Activated naive CD8-positive, alpha-beta T cell treated with anti-CD3 and anti-CD28 coated beads, Interleukin-2, amount 10 ng/mL, durations not matched to agents 7 days and 5 days (primary cell): ENCODE data around the gene NSG2. TPM values are rescaled to one million over a fixed set of nuclear protein-coding genes. Genes with fewer than 3 reads are reported as not detected.

Experiments
- ATAC-seq: fragments of 150-1000 bp; cut with Tn5 transposase; one replicate; pipeline ENCODE4 v1.10.0; 2021; ENCODE audit warnings: low read depth, moderate library complexity
- POLR2A ChIA-PET: fragments of 350-600 bp; sonication (Branson Sonifier 250); formaldehyde crosslinking; loops from one replicate; lab custom pipeline; 2021; ENCODE audit warnings: antibody characterized with exemption; lab: Charles Lee
- DNase-seq: peaks from one replicate; pipeline ENCODE4 v3.0.0; 2021
- H3K27ac Mint-ChIP-seq: one replicate; pipeline ENCODE4 v1.8.0; 2022; ENCODE audit warnings: mild to moderate bottlenecking, mixed read lengths
- H3K27me3 Mint-ChIP-seq: one replicate; pipeline ENCODE4 v1.8.0; 2022; ENCODE audit warnings: mild to moderate bottlenecking, moderate library complexity, mixed read lengths
- H3K36me3 Mint-ChIP-seq: one replicate; pipeline ENCODE4 v1.8.0; 2021; ENCODE audit warnings: mild to moderate bottlenecking, mixed read lengths
- H3K4me1 Mint-ChIP-seq: one replicate; pipeline ENCODE4 v1.8.0; 2021; ENCODE audit warnings: mixed read lengths
- H3K4me3 Mint-ChIP-seq: one replicate; pipeline ENCODE4 v1.8.0; 2022; ENCODE audit warnings: mild to moderate bottlenecking, moderate library complexity, mixed read lengths
- H3K9me3 Mint-ChIP-seq: one replicate; pipeline ENCODE4 v1.8.0; 2021; ENCODE audit warnings: mixed read lengths
- total RNA-seq, 2 experiments: library from RNA; stranded (reverse); gene quantifications; one replicate each; pipeline ENCODE4 v1.2.3, GENCODE V29; 2021

The NSG2 gene
- total RNA-seq, 2 experiments from 2014 or later = not detected

DNA sequence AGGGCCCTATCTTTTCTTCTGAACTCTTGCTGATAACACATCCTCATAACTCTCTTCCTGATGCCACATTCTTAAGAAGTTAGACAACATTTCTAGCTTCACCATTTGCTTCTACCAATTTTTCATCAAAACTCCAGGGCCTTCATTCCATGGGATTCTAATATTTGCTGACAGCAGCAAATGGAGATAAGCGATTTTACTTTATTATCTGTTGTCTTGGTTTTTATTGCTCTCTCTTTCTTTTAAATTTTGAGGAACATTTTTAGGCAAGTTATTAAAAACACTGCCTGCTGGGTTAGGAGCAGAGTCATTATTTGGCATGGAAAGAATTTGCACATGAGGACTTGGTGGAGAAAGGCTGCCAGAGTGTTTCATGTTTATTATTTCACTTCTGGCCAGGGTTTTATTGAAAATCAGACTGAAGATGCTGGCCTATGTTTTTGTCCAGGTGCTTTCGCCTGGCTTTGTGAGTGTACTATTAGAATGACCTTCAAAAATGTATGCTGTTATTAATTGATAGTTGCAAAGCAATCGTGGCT is 27.7 kb downstream of the NSG2 start:
- POLR2A ChIA-PET = no interaction called here
- Mint-ChIP-seq H3K36me3 (no peaks in the 10 kb centered on the region), H3K27ac (no peak overlapping the region), H3K27me3 (peaks cover 5% of the 10 kb centered on the region), H3K9me3 (no peaks in the 10 kb centered on the region), H3K4me1 (no peaks in the 10 kb centered on the region), H3K4me3 (no peak overlapping the region)
- ATAC-seq (no peak), DNase-seq (no peak)

DNA sequence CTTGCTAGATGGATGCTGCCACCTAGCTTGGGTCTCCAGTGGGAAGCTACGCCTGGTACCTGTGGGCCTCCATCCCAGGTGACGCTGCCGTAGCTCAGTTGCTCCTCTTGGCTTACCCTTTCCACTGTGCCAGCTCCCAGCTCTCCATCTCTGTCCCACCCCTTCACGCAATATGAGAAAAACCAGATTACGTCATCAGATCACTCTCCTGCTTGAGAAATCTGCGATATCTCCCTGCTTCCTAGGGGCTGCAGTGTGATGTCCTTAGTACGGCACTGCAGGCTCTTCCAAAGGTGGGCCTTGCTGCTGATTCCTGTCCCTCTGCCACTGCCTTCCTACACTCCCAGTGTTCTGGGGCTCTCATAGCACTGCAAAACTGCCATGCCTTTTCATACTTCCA is 28.9 kb downstream of the NSG2 start:
- H3K27ac Mint-ChIP-seq = no peak overlapping the region
- H3K36me3 Mint-ChIP-seq = no peaks in the 10 kb centered on the region
- peaks cover 6% of the 10 kb centered on the region for H3K27me3 Mint-ChIP-seq
- no peak for ATAC-seq
- no peaks in the 10 kb centered on the region for H3K4me1 Mint-ChIP-seq
- POLR2A ChIA-PET = no interaction called here
- DNase-seq = no peak
- H3K4me3 Mint-ChIP-seq = no peak overlapping the region
- H3K9me3 Mint-ChIP-seq = no peaks in the 10 kb centered on the region

DNA sequence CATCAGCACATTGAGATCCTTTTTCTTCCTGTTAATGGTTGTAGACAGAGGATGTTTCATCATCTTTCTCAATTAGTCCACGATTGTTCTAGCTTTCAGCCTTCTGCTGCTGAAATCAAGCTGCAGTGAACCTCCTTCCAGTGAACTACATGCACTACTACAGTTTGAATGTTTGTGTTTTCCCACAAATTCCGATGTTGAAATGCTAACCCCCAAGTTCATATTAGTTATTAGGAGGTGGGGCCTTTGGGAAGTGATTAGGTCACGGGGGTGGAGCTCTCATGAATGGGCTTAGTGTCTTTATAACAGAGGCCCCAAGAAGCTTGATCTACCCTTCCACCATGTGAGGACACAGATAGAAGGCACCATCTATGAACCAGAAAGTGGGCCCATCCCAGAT is 32.9 kb downstream of the NSG2 start:
- Mint-ChIP-seq H3K9me3 (no peaks in the 10 kb centered on the region), H3K27me3 (peaks cover 8% of the 10 kb centered on the region), H3K4me3 (no peak overlapping the region), H3K36me3 (no peaks in the 10 kb centered on the region), H3K4me1 (no peaks in the 10 kb centered on the region), H3K27ac (no peak overlapping the region)
- DNase-seq (no peak), ATAC-seq (no peak)
- POLR2A ChIA-PET = no interaction called here

DNA sequence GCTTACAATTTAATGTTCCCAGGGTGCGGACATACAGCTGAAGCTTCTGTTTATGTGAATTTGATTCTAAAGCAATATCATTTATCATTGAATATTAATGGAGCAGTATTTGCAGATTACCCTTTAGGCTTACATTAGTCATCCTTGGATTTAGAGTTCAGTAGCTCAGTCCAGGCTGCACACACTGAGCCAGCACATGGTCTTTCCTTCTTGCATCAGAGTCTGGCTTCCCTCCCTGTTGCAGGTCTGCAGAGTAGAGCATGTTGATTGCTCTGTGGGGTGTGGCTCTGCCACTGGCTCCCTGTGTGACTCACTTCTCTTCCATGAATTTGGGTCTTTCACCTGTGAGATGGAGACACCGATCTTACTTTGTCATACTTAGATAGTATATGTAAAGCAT is 36.8 kb downstream of the NSG2 start:
- H3K9me3 Mint-ChIP-seq = no peaks in the 10 kb centered on the region
- DNase-seq = no peak
- no peak for ATAC-seq
- H3K36me3 Mint-ChIP-seq = no peaks in the 10 kb centered on the region
- H3K27me3 Mint-ChIP-seq = peaks cover 8% of the 10 kb centered on the region
- H3K27ac Mint-ChIP-seq = no peak overlapping the region
- H3K4me1 Mint-ChIP-seq = no peaks in the 10 kb centered on the region
- no peak overlapping the region for H3K4me3 Mint-ChIP-seq
- POLR2A ChIA-PET = no interaction called here

DNA sequence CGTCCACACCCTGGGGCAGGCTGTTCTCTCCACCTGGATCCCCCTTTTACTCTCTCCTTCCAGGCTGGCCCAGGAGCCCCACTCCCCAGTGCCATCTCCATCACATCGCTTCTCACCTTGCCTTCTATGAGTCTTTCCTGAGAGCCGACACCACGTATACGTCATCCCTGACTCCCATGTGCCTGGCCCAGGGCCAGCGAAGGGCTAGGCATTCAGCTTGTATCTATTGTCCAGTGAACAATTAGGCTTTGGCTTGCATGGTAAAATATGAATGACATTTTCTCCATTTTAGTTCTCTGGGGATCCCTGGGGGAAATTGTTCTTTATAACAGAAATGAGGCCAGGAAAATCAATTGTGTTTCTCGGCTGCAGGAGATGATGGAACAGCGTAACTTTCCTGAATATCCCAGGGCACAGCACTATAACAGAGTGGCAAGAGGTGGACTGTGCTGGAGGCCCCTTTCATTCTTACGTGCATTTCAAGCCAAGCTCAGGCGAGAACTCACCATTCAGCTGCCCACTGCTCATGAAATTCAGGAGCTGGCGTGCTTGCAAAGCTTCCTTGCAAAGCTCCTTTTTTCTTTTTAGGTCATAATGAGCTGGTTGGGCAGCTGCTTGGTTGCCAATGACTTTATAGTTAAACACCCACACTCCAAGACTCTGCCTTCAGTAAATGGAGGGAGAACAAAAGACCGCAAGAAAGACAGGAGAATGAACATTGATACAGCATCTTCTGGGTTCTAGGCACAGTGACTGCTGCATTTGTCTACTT is 37.7 kb downstream of the NSG2 start:
- Mint-ChIP-seq H3K27ac (no peak overlapping the region), H3K9me3 (no peaks in the 10 kb centered on the region), H3K36me3 (no peaks in the 10 kb centered on the region), H3K4me3 (no peak overlapping the region), H3K4me1 (no peaks in the 10 kb centered on the region), H3K27me3 (peaks cover 8% of the 10 kb centered on the region)
- DNase-seq (no peak), ATAC-seq (no peak)
- POLR2A ChIA-PET = no interaction called here

DNA sequence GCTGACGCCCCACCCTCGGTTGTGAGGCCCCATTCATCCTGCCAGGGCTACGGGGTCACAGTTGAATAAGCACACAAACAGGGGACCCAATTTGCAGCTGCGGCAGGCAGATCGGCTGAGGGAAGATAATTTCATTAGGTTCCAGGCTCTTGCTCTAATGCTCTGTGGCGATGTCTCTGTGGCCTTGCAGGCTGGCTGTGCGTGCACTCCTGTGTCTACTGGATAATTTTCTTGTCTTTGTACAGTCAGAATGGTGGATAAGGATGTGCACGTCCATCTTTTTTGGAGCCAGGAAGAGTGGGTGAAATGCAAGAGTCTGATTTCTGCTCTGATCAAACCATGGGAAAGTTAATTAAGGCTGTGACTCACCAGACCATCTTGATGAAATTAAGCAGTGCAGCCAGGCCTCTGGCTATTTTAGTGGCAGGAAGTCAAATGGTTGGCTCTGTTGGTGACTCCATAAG is 39.2 kb downstream of the NSG2 start:
- Mint-ChIP-seq H3K27ac (no peak overlapping the region), H3K9me3 (no peaks in the 10 kb centered on the region), H3K4me1 (no peaks in the 10 kb centered on the region), H3K27me3 (peaks cover 2% of the 10 kb centered on the region), H3K4me3 (no peak overlapping the region), H3K36me3 (no peaks in the 10 kb centered on the region)
- POLR2A ChIA-PET = no interaction called here
- ATAC-seq (no peak), DNase-seq (no peak)

DNA sequence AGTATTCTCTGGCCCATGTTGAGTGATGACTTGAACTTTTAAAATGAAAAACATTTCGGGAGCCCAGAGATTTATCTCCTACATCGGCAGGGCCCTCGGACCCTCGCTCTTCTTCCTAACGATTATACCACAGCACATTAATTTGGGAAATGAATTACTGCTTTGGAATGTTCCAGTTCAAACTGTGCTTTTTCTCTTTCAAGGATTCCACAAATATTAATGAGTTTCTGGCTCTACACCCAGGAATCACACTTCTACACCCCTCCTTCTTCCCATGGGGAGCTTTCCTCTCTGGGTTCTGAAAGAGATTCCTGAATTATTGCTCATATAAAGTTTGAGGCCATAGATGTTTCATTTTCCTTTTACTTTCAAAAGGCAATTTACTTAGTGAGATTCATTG is 41.2 kb downstream of the NSG2 start:
- POLR2A ChIA-PET = no interaction called here
- Mint-ChIP-seq H3K4me3 (no peak overlapping the region), H3K9me3 (no peaks in the 10 kb centered on the region), H3K4me1 (no peaks in the 10 kb centered on the region), H3K27ac (no peak overlapping the region), H3K27me3 (peaks cover 2% of the 10 kb centered on the region), H3K36me3 (no peaks in the 10 kb centered on the region)
- DNase-seq = no peak
- no peak for ATAC-seq

DNA sequence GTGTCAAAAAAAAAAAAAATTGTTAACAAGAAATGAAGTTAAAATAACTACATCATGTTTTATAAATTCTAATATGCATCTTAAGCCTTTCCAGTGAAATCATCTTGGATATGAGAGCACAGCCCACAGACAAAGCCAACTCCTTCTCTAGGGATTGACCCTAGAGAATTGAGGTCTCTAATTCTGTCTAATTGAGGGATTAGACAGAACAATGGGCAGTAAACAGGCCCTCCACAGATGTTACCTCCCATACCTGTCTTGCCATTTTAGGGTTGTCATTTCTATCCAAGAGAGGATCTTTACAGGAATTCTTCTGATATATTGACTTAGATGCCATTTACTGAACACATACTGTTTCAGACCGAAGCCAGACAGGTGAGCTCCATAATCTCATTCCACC is 42.3 kb downstream of the NSG2 start:
- DNase-seq (no peak), ATAC-seq (no peak)
- H3K4me3 Mint-ChIP-seq = no peak overlapping the region
- H3K9me3 Mint-ChIP-seq = no peaks in the 10 kb centered on the region
- POLR2A ChIA-PET = no interaction called here
- peaks cover 2% of the 10 kb centered on the region for H3K27me3 Mint-ChIP-seq
- no peaks in the 10 kb centered on the region for H3K4me1 Mint-ChIP-seq
- H3K27ac Mint-ChIP-seq = no peak overlapping the region
- H3K36me3 Mint-ChIP-seq = no peaks in the 10 kb centered on the region

DNA sequence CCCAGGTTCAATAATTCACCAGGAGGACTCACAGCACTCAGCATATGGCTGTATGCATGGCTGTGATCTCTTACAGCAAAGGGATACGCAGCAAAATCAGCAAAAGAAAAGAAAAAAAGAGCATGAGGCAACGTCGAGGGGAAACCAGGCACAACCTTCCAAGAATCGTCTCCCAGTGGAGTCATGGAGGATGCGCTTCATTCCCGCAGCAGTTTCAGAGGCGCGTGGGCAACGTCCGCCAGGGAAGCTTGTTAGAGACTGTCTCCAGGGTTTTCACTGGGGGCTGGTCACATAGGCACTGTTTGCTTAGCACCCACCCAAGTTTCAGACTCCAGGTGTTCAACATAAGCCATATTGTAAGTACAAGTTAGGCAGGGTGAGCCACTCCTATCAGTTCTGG is 44.6 kb downstream of the NSG2 start:
- Mint-ChIP-seq H3K27me3 (peaks cover 2% of the 10 kb centered on the region), H3K9me3 (no peaks in the 10 kb centered on the region), H3K36me3 (no peaks in the 10 kb centered on the region), H3K4me3 (no peak overlapping the region), H3K4me1 (no peaks in the 10 kb centered on the region), H3K27ac (no peak overlapping the region)
- no peak for ATAC-seq
- POLR2A ChIA-PET = no interaction called here
- DNase-seq = no peak

DNA sequence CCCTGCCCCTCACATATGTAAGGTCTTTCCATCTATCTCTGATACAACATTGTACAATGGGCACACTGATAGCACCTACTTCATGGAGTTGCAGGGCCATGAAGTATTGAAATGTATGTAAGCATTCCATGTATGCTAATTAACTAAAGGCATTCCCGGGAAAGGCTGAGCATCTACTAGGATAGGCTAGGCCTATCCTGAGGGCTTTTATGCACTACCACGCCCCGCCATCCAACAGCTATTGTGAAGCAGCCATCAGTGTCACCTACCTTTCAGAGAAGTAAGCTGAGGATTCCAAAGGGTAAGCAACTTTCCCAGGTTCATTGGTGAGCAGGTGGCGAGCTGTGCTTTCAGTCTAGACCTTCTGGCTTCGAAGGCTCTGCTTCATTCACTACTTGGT is 47.6 kb downstream of the NSG2 start:
- H3K27me3 Mint-ChIP-seq = peaks cover 2% of the 10 kb centered on the region
- no peak overlapping the region for H3K27ac Mint-ChIP-seq
- DNase-seq (no peak), ATAC-seq (no peak)
- H3K36me3 Mint-ChIP-seq = no peaks in the 10 kb centered on the region
- no peaks in the 10 kb centered on the region for H3K9me3 Mint-ChIP-seq
- no peak overlapping the region for H3K4me3 Mint-ChIP-seq
- POLR2A ChIA-PET = no interaction called here
- no peaks in the 10 kb centered on the region for H3K4me1 Mint-ChIP-seq

DNA sequence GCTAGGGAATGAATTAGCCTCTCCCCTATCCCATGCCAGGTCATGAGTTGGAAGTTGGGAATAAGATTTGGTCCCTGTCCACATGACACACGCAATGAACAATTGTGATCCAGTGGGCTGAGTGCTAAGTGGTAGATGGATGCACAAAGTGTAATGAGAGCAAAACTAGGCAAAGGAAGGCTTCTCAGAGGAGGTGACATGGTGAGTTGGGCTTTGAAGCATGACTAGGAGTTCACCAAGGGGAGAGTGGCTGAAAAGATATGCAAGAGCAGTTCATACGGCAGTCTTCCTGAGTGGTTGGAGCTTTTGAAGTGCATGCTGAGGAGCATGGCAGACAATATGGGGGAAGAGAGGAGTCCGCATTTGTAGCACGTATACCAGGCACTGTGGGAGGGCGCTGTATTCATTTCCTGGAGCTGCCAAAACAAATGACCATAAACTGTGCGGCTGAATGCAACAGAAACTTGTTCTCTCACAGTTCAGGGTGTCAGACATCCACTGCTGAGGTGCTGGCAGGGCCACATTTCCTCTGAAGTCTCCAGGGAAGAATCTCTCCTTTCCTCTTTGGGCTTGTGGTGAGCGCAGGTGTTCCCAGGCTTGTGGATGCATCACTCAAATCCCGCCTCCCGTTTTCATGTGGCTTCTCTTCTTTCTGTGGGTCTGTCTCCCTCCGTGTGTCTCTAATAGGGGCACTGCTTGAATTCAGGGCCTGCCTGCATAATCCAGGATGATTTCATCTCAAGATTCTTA is 49.5 kb downstream of the NSG2 start:
- POLR2A ChIA-PET = no interaction called here
- DNase-seq = no peak

DNA sequence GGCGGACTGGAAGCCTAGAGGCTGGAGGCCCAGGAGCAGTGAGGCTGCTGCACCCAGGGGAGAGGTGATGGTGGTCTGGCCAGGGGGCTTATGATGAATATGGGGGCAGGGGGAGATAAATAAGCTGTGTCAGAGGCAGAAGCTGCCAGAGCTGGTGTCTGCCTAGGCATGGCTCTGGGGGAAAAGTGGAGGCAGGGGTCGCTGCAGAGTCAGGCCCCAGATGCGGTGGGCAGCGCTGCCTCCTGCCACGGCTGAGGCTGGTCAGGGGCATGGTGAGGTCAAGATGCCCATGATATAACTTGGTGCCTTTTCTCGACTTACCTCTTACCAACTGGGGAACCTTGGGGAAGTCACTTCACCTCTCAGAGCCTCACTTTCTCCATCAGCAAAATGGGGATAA is 51.1 kb downstream of the NSG2 start:
- H3K9me3 Mint-ChIP-seq = no peaks in the 10 kb centered on the region
- H3K4me3 Mint-ChIP-seq = no peak overlapping the region
- H3K4me1 Mint-ChIP-seq = no peaks in the 10 kb centered on the region
- no peaks in the 10 kb centered on the region for H3K36me3 Mint-ChIP-seq
- DNase-seq (no peak), ATAC-seq (no peak)
- POLR2A ChIA-PET = no interaction called here
- no peaks in the 10 kb centered on the region for H3K27me3 Mint-ChIP-seq
- H3K27ac Mint-ChIP-seq = no peak overlapping the region

More for the DNA sequence above, 49.5 kb downstream of the NSG2 start:
- Mint-ChIP-seq H3K4me1 (no peaks in the 10 kb centered on the region), H3K9me3 (no peaks in the 10 kb centered on the region), H3K36me3 (no peaks in the 10 kb centered on the region), H3K27me3 (no peaks in the 10 kb centered on the region), H3K4me3 (no peak overlapping the region), H3K27ac (no peak overlapping the region)
- ATAC-seq = no peak

DNA sequence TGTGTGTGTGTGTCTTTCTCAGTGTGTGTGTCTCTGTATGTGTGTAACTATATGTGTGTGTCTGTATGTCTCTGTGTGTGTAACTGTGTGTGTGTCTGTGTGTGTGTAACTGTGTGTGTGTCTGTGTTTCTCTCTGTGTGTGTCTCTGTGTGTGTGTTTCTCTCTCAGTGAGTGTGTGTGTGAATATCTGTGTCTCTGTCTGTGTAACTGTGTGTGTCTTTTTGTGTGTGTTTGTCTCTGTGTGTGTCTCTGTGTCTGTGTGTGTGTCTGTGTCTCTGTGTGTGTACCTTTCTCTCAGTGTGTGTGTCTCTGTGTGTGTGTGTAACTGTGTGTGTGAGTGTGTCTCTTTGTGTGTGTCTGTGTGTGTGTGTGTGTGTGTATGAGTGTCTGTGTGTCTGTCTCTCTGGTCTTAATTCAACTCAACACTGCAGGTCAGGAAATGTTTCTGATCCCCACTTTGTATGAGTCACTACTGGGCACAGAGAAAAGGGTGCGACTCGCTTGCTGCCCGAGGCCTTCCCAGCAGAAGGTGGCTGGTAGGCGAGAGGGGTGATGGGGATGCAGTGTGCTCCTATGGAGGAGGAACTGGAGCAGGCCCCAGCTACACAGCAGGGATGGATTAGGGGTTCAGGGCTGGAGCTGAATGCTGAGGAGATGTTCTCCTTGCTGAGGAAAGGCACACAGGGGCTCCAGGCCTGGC is 52.1 kb downstream of the NSG2 start:
- no peak for ATAC-seq
- H3K36me3 Mint-ChIP-seq = no peaks in the 10 kb centered on the region
- H3K27ac Mint-ChIP-seq = no peak overlapping the region
- no peaks in the 10 kb centered on the region for H3K9me3 Mint-ChIP-seq
- no peak overlapping the region for H3K4me3 Mint-ChIP-seq
- peaks cover 4% of the 10 kb centered on the region for H3K27me3 Mint-ChIP-seq
- POLR2A ChIA-PET = no interaction called here
- no peak for DNase-seq
- no peaks in the 10 kb centered on the region for H3K4me1 Mint-ChIP-seq
